Progenitor cell of endocrine pancreas (in vitro differentiated cells): Measurements from ENCODE around the gene APCDD1. TPM values are rescaled to one million over a fixed set of nuclear protein-coding genes. Genes with fewer than 3 reads are reported as not detected.
A peak's percentile ranks its signal among the peaks of the same experiment; 100 is the strongest.

Source experiments
- DNase-seq: peaks from one replicate; pipeline ENCODE4 v3.0.0; 2021; ENCODE audit warnings: low spot score; ENCODE audit not compliant: unreplicated experiment
- H3K27ac Mint-ChIP-seq: 2 replicates; pipeline ENCODE4 v1.8.0; 2021; ENCODE audit warnings: mild to moderate bottlenecking, moderate library complexity, mixed read lengths
- H3K27me3 Mint-ChIP-seq: 2 replicates; pipeline ENCODE4 v1.8.0; 2021; ENCODE audit warnings: mixed read lengths
- H3K36me3 Mint-ChIP-seq: 2 replicates; pipeline ENCODE4 v1.8.0; 2022; ENCODE audit warnings: mixed read lengths; ENCODE audit not compliant: insufficient read depth
- H3K4me1 Mint-ChIP-seq: 2 replicates; pipeline ENCODE4 v1.8.0; 2021; ENCODE audit warnings: low read depth, mixed read lengths
- H3K4me3 Mint-ChIP-seq: 2 replicates; pipeline ENCODE4 v1.8.0; 2021; ENCODE audit warnings: low read depth, mild to moderate bottlenecking, moderate library complexity, mixed read lengths
- H3K9me3 Mint-ChIP-seq: 2 replicates; pipeline ENCODE4 v1.8.0; 2021; ENCODE audit warnings: low read depth, mixed read lengths
- CTCF ChIP-seq: fragments of 200-600 bp; sonication (generic); IDR thresholded peaks from one replicate; pipeline ENCODE4 v1.5.0; 2021; ENCODE audit warnings: antibody characterized with exemption, mild to moderate bottlenecking; ENCODE audit not compliant: unreplicated experiment
- total RNA-seq: library from RNA; stranded (reverse); gene quantifications from 2 replicates; pipeline ENCODE4 v1.2.1, GENCODE V29; 2021

The APCDD1 gene
- total RNA-seq, 1 donor from 2014 or later = 9.7 TPM

- H3K4me1 Mint-ChIP-seq = no peaks in the 10 kb centered on the region
- peaks cover 3% of the 10 kb centered on the region for H3K27me3 Mint-ChIP-seq
- H3K36me3 Mint-ChIP-seq = no peaks in the 10 kb centered on the region
- no peak overlapping the region for H3K27ac Mint-ChIP-seq
- H3K4me3 Mint-ChIP-seq = no peak overlapping the region
- no peak for DNase-seq
- no peak for TF ChIP-seq CTCF
- no peaks in the 10 kb centered on the region for H3K9me3 Mint-ChIP-seq
Observed at GRCh38 chr18:10470429-10470828, 16.0 kb downstream of the APCDD1 start.

- H3K27ac Mint-ChIP-seq = no peak overlapping the region
- no peak overlapping the region for H3K4me3 Mint-ChIP-seq
- H3K4me1 Mint-ChIP-seq = no peaks in the 10 kb centered on the region
- no peak for TF ChIP-seq CTCF
- H3K9me3 Mint-ChIP-seq = no peaks in the 10 kb centered on the region
- peaks cover 3% of the 10 kb centered on the region for H3K27me3 Mint-ChIP-seq
- no peaks in the 10 kb centered on the region for H3K36me3 Mint-ChIP-seq
- DNase-seq = no peak
Observed at GRCh38 chr18:10471574-10471973, 17.1 kb downstream of the APCDD1 start.

GRCh38 chr18:10473132-10473531 is 18.7 kb downstream of the APCDD1 start:
- no peaks in the 10 kb centered on the region for H3K4me1 Mint-ChIP-seq
- H3K4me3 Mint-ChIP-seq = no peak overlapping the region
- no peaks in the 10 kb centered on the region for H3K36me3 Mint-ChIP-seq
- H3K27me3 Mint-ChIP-seq = no peaks in the 10 kb centered on the region
- DNase-seq = no peak
- no peak for TF ChIP-seq CTCF
- H3K27ac Mint-ChIP-seq = no peak overlapping the region
- no peaks in the 10 kb centered on the region for H3K9me3 Mint-ChIP-seq

- Mint-ChIP-seq H3K9me3 (no peaks in the 10 kb centered on the region), H3K4me3 (no peak overlapping the region), H3K36me3 (peaks cover 2% of the 10 kb centered on the region), H3K27me3 (no peaks in the 10 kb centered on the region), H3K27ac (peak overlapping the region; percentile 71), H3K4me1 (no peaks in the 10 kb centered on the region)
- no peak for DNase-seq
- no peak for TF ChIP-seq CTCF
Observed at GRCh38 chr18:10474309-10474708, 19.9 kb downstream of the APCDD1 start.

GRCh38 chr18:10475276-10475653 is 20.8 kb downstream of the APCDD1 start:
- TF ChIP-seq CTCF = no peak
- Mint-ChIP-seq H3K27ac (no peak overlapping the region), H3K9me3 (no peaks in the 10 kb centered on the region), H3K4me3 (no peak overlapping the region), H3K4me1 (no peaks in the 10 kb centered on the region), H3K27me3 (no peaks in the 10 kb centered on the region), H3K36me3 (peaks cover 2% of the 10 kb centered on the region)
- no peak for DNase-seq
